NCI-H510A treated with DMSO at 0.1 percent for 48 hours (cell line): Measurements from ENCODE around the gene FFAR3.
"Not testable (repeated sequence)": the region's sequence is repeated elsewhere in the genome, so short reads cannot be mapped to it uniquely, and the experiment has no call there.

Experiments
- DNase-seq: peaks from one replicate; lab custom pipeline; 2025; lab: John Stamatoyannopoulos, UW

Gene FFAR3

GRCh38 chr19:35350591-35350990 is 7.7 kb upstream of the FFAR3 start:
- DNase-seq = no peak

GRCh38 chr19:35351411-35352176 is 6.7 kb upstream of the FFAR3 start:
- DNase-seq = no peak

GRCh38 chr19:35352177-35352447 is 6.1 kb upstream of the FFAR3 start:
- no peak for DNase-seq

GRCh38 chr19:35352448-35353304 is 5.6 kb upstream of the FFAR3 start:
- peak; percentile 27 for DNase-seq

- DNase-seq = no peak
Measured at GRCh38 chr19:35353635-35354034, 4.6 kb upstream of the FFAR3 start.

- no peak for DNase-seq
Measured at GRCh38 chr19:35354898-35355297, 3.4 kb upstream of the FFAR3 start.

- DNase-seq = no peak
Measured at GRCh38 chr19:35355791-35356460, 2.3 kb upstream of the FFAR3 start.

- not testable (repeated sequence) for DNase-seq
Measured at GRCh38 chr19:35358834-35359233, 574 bp downstream of the FFAR3 start.

GRCh38 chr19:35359395-35359794 is 1.1 kb downstream of the FFAR3 start:
- not testable (repeated sequence) for DNase-seq

GRCh38 chr19:35360081-35360480 is 1.8 kb downstream of the FFAR3 start:
- DNase-seq = not testable (repeated sequence)

- DNase-seq = no peak
Measured at GRCh38 chr19:35360880-35361420, 2.7 kb downstream of the FFAR3 start.

GRCh38 chr19:35362261-35363000 is 4.2 kb downstream of the FFAR3 start:
- DNase-seq = no peak

- no peak for DNase-seq
Measured at GRCh38 chr19:35363001-35363590, 4.8 kb downstream of the FFAR3 start.

- no peak for DNase-seq
Measured at GRCh38 chr19:35363711-35364425, 5.6 kb downstream of the FFAR3 start.

GRCh38 chr19:35365303-35365702 is 7.0 kb downstream of the FFAR3 start:
- no peak for DNase-seq

GRCh38 chr19:35368378-35368777 is 10.1 kb downstream of the FFAR3 start:
- DNase-seq = no peak

GRCh38 chr19:35369522-35369921 is 11.3 kb downstream of the FFAR3 start:
- no peak for DNase-seq

GRCh38 chr19:35370722-35371121 is 12.5 kb downstream of the FFAR3 start, which contains the start of gene GPR42:
Gene GPR42 (plus strand): TSS chr19:35371068. CDS start chr19:35371360, 292 bp downstream.
- DNase-seq = no peak

- DNase-seq = no peak
Measured at GRCh38 chr19:35373492-35373891, 15.2 kb downstream of the FFAR3 start.

GRCh38 chr19:35374031-35374430 is 15.8 kb downstream of the FFAR3 start:
- not testable (repeated sequence) for DNase-seq
